GM19239 (cell line): ENCODE results near the gene CFAP45.

Source experiments
- DNase-seq: peaks from one replicate; pipeline ENCODE4 v3.0.0; 2011; ENCODE audit warnings: low spot score; ENCODE audit not compliant: insufficient read length
- FAIRE-seq: peaks from 2 replicates; lab custom pipeline; 2011; peaks lifted over from hg19 to GRCh38; lab: Jason Lieb, UNC

Gene CFAP45

GRCh38 chr1:159857889-159858288 lies 42.1 kb downstream of the CFAP45 start:
- no peak for DNase-seq
- FAIRE-seq = no peak

- FAIRE-seq = no peak
- DNase-seq = no peak
Measured at GRCh38 chr1:159856576-159856975, 43.4 kb downstream of the CFAP45 start.

- FAIRE-seq = no peak
- DNase-seq = no peak
Measured at GRCh38 chr1:159855709-159856108, 44.3 kb downstream of the CFAP45 start.

GRCh38 chr1:159854693-159855192 lies 45.2 kb downstream of the CFAP45 start:
- FAIRE-seq = no peak

GRCh38 chr1:159854116-159854692 lies 45.8 kb downstream of the CFAP45 start:
- DNase-seq = no peak
- no peak for FAIRE-seq

More at GRCh38 chr1:159854693-159855192, 45.2 kb downstream of the CFAP45 start:
- peak; percentile 59 for DNase-seq

GRCh38 chr1:159853417-159854115 lies 46.4 kb downstream of the CFAP45 start:
- DNase-seq = no peak
- no peak for FAIRE-seq

GRCh38 chr1:159851407-159851806 lies 48.6 kb downstream of the CFAP45 start:
- no peak for FAIRE-seq

GRCh38 chr1:159849626-159850366 lies 50.2 kb downstream of the CFAP45 start:
- FAIRE-seq = no peak
- no peak for DNase-seq

More at GRCh38 chr1:159851407-159851806, 48.6 kb downstream of the CFAP45 start:
- DNase-seq = no peak

- no peak for FAIRE-seq
- DNase-seq = no peak
Measured at GRCh38 chr1:159848326-159848725, 51.6 kb downstream of the CFAP45 start.

GRCh38 chr1:159847231-159847630 lies 52.7 kb downstream of the CFAP45 start:
- no peak for DNase-seq
- FAIRE-seq = no peak

- FAIRE-seq (no peak), DNase-seq (no peak)
Measured at GRCh38 chr1:159845751-159846629, 54.0 kb downstream of the CFAP45 start.

GRCh38 chr1:159843459-159843858 lies 56.5 kb downstream of the CFAP45 start:
- DNase-seq = no peak
- no peak for FAIRE-seq

- FAIRE-seq (no peak), DNase-seq (no peak)
Measured at GRCh38 chr1:159841749-159842148, 58.2 kb downstream of the CFAP45 start.

GRCh38 chr1:159839116-159839849 lies 60.7 kb downstream of the CFAP45 start:
- DNase-seq (peak; percentile 43), FAIRE-seq (peak; percentile 68)

- FAIRE-seq (no peak), DNase-seq (no peak)
Measured at GRCh38 chr1:159838715-159839114, 61.2 kb downstream of the CFAP45 start.

GRCh38 chr1:159835862-159836525 lies 64.0 kb downstream of the CFAP45 start:
- no peak for DNase-seq
- no peak for FAIRE-seq

GRCh38 chr1:159835356-159835755 lies 64.6 kb downstream of the CFAP45 start:
- FAIRE-seq = no peak
- DNase-seq = no peak

GRCh38 chr1:159832309-159832708 lies 67.7 kb downstream of the CFAP45 start:
- no peak for FAIRE-seq
- DNase-seq = no peak
